ENCODE measurements around the gene FICD.
A peak's percentile ranks its signal among the peaks of the same experiment; 100 is the strongest.

The FICD gene

DNA sequence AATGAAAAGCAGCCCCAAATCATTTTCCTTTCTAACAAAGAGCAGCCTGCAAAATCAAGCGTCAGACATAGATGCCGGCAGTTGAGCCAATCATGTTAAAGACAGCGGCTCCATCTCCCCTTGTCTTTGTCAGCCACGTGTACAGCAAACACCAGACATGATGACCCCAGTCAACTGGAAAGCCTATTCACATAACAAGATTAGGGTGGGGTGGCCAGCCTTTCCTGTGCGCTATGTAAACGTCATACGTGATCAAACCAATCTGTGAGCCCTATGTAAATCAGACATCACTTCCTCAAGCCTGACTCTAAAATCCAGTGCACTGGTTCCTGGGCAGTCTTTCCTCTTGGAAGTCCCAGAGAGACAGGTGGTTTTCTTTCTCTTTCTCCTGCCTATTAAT lies 9.9 kb upstream of the FICD start:
- DNase-seq = no peak

DNA sequence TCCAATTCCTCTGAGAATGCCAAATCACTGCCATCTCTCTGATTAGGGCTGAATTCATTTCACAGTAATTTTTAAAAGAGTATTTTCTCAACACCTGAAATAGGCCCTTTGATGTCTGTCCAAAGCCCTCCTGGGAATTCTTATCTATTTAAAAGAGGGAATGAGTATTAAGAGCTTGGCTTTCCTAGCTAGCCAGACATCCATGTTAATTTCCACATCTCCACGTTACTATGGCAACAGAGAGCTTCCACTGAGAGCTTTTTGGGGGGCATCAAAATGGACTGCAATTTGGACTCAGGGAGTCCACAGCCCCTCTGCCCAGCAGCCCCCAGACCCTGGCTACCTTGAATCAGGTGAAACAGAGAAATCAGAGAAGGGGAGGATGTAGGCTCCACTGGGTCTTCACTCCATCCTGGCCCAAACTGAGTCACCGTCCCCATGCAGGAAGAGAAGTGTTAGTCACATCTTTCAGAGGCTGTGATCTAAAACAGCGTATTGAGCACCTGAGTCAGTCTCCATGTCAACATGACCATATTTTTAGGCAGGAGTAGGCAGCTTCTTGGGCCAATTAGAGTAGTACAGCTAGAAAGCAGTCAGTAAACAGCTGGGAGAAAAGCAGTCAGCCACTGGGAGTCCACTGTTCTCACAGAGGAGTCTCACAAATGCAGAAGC lies 7.0 kb upstream of the FICD start:
- no peak for DNase-seq

DNA sequence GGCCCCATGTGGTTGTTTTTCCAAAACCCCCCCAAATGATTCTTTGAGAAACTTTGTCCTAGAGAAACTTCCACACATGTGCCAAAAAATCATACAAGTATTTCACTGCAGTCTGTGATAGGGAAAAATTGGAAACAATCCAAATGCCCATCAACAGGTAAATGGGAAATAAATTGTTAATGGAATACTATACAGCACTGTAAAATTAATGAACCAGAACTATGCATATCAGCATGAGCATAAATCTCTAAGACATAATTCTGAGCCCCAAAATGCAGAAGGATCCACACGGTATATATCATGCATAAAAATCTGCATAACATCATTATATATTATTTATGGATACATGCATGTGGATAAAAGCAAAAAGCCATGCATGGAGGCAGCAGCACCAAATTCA lies 5.3 kb upstream of the FICD start:
- DNase-seq = no peak

DNA sequence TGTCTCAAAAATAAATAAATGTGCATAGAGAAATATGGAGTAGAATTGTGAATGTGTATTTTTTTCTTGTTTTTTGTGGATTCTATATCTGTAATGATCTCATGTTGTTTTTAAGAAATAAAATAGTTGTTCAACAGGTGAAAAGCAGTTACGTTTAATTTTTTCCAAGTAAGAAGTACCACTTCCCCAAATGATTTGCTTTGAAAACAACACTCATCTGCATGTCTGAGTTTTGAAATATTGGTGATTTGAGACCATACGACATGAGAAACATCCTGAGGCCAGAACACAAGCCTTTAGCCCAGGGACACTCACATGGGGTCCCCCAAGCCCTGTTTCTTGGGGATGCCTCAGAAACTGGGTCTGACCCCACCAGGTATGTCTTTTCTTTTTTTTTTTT lies 4.2 kb upstream of the FICD start:
- DNase-seq = no peak

DNA sequence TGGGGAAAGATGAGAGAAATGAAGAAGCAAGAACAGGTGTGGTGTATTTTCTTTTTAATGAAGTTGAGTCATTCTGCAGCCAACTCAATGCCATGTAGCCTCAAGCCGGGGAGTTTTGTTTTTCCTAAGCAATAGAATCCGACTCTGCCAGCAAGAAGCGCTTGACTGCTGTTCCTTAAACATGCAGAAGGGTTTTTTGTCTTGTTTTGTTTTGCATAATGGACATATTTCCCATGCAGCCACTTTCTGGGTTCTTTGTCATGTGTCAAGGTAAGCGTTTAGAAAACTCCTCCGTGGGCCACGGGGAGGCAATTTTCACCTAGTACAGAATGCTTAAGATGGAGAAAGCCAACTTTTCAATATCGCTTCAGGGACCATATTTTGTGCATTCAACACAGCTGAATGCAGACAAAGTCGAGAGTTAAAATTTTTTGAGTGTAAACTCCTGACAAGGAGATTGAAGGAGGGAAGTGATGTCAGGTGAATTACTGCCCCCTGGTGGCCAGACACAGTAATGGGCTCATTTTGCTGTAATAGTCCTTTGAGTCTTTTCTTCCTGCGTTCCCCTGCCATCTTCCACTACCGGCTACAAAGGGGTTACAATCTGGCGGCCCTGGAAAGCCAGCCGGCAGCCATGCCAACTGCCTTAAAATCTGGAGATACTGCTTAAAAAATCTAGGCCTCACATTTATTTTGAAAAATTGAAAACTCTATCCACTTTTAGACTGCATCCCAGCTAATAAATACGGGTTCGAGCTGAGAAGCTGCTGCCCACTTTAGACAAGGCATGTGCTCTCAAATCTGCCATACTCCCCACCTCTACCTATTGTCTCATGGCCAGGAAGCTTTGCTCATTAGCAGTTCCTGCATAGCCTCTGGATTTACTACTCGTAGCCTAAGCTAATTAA lies 3.2 kb upstream of the FICD start:
- peak; percentile 84 for DNase-seq

DNA sequence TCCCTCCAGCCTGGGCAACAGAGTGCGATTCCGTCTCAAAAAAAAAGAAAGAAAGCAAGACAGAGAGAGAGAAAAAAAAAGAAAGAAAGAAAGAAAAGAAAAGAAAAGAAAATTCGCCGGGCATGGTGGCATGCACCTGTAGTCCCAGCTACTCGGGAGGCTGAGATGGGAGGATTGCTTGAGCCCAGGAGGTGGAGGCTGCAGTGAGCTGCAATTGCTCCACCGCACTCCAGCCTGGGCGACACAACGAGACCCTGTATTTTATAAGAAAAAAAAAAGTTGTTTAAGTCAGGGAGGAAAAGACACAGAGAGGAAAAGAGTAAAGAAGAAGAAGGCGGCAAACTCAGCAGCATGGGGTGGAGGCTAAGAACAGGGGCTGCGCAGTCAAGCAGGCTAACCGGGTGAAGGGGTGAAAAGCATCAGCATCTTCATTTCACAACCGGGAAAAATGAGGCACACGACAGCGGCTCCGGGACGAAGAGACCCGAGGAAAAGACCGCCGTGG lies 557 bp upstream of the FICD start:
- DNase-seq = no peak

DNA sequence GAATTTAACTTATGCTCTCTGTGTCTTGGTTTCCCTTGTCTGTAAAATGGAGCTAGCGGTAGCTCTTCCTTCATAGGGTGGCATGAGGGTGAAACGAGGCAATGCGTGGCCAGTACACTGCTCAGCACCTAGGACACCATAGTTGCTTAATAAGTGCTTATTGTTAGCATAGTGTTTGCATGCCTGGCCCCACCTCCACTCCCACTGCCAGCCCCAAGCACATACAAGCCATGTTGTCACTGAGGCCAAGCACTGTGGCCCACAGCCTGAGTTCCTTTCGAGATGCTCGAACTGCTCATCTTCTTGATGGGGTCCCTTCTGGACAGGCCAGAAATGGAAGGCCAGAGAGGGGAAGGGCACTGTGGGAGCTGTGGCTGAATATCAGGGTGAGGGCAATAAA lies 839 bp downstream of the FICD start:
- DNase-seq = no peak

DNA sequence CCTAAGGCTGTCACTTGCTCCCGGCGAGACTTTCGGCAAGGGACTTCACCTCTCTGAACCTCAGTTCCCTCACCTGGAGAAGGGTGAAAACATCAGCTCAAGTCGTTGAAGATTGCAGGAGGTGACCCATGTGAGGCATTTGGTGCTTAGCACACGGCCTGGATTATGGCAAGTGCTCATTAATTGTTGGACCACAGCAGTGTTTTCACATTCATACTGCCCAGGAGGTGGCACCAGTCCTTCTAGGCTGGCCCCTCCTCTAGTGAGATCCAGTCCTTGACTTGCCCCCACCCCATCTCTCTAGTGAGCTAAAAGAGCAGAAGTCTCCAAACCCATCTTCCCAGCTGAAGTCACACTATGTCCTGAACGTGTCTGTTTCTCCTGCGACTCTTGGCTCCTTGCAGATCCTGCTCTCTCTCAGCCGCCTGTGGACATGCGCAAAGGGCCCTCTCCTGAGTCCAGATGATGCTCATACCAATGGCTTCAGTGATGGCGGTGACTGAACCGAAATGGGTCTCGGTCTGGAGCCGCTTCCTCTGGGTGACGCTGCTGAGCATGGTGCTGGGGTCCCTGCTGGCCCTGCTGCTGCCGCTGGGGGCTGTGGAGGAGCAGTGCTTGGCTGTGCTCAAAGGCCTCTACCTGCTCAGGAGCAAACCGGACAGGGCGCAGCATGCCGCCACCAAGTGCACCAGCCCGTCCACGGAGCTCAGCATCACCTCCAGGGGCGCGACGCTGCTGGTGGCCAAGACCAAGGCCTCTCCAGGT lies 1.6 kb downstream of the FICD start:
- no peak for DNase-seq

DNA sequence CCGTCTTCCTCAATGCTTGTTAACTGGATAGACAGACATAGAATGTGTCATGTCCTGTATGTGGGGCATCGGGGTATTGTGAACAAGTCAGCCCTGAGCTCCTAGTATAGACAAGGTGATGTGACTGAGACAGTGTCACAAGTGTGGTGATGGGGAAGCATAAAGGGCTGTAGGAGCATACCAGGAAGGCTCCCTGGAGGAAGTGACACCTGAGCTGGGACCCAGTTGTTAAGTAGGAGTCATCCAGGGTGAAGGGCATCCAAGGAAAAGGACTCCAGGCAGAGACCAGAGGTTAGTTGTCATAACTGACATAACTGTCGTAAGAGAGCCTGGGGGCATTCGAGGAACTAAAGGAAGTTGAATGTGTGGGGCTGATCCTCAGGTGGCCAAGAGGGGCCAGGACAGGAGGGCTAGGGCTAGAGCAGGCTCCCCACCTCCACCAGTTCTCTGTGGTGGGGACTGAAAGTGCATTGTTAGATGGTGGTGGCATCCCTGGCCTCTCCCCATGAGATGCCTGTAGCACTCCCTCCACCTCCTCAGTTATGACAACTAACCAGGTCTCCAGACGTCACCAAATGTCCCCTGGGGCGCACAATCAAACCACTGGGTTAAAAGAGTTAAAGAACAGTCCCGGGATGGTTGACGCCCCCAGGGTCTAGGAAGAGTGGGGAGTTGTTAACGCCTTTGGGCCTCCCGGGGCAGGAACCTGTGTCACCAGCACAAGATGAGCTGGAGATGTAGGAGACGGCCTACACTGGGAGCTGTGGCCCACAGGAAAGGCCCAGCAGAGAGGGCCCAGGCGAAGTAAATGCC lies 2.4 kb downstream of the FICD start:
- DNase-seq = no peak

DNA sequence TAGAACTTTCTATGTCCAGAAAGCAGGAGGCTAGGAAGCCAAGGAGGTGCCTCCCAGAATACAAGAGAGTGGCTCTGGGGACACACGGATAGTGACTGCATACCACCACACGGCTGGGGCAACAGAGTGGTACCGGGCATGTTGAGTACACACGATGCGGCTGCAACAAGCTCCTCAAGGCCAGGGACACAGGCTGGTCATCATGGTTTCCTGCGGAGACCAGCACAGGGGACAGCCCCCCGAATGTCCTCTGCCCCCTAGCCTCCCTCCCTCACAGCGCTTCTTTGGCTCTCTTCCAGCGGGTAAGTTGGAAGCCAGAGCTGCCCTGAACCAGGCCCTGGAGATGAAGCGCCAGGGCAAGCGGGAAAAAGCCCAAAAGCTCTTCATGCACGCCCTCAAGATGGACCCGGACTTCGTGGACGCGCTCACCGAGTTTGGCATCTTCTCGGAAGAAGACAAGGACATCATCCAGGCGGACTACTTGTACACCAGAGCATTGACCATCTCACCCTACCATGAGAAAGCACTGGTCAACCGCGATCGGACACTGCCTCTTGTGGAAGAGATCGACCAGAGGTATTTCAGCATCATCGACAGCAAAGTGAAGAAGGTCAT lies 3.1 kb downstream of the FICD start:
- no peak for DNase-seq

DNA sequence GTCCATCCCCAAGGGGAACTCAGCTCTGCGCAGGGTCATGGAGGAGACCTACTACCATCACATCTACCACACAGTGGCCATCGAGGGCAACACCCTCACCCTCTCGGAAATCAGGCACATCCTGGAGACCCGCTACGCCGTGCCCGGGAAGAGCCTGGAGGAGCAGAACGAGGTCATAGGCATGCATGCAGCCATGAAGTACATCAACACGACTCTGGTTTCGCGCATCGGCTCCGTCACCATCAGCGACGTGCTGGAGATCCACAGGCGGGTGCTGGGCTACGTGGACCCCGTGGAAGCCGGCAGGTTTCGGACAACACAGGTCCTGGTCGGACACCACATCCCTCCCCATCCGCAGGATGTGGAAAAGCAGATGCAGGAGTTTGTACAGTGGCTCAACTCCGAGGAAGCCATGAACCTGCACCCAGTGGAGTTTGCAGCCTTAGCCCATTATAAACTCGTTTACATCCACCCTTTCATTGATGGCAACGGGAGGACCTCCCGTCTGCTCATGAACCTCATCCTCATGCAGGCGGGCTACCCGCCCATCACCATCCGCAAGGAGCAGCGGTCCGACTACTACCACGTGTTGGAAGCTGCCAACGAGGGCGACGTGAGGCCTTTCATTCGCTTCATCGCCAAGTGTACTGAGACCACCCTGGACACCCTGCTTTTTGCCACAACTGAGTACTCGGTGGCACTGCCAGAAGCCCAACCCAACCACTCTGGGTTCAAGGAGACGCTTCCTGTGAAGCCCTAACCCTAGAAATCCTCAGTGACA lies 3.8 kb downstream of the FICD start:
- DNase-seq = no peak

DNA sequence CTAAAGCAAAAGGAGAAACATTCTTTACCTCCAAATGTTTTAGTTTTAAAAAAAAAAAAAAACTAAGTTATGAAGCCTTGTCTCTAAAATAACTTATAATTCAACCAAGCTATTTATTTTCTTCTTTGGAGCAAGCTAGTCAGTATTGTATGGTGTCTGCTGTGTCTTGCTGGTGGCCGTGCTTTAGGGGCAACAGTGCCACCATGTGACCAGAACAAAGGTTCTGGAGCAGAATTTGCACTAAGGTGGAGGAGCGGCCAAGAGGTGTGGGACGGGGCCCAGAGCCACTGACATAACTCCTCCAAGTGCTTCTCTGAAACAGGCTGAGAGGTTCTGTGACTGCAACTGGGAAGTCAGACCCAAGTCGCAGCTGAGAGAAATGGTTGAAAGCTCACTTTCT lies 4.5 kb downstream of the FICD start:
- DNase-seq = no peak

DNA sequence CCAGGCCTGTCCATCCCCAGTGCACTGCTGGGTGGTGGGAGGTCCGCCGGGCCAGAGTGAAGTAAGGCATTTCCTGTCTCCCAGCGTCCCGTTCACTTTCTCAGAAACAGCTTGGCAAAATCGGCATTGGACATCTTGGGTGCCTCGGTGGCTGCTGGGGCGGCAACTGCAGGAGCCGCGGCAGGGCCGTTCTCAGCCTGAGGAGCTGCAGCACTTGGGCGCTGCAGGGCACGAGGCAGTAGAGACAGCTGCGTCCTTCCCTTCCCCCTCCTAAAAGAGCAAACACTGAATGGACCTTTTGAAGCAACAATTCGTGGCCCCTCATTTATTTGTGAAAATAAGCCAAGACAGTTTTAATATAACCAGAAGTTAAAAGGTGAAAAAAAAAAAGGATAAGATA lies 8.3 kb downstream of the FICD start:
- DNase-seq = no peak

DNA sequence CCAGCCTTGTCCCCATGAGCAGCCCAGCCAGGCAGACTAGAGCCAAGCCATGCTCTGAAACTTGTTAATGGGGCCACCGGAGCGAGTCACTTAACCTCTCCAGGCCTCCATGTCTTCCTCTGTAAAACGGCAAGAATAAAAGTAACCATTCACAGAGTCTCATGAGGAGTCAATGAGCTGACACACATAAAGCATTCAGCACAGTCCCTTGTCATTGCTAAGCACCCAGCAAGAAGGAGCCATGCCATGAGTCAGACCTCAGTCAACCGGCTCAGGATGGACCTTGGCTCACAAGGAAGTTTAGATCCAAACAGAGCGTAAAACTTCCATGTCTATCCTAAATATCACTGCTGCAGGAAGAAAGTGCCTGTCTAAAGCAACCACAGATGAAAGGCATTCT lies 10.6 kb downstream of the FICD start:
- DNase-seq = no peak

DNA sequence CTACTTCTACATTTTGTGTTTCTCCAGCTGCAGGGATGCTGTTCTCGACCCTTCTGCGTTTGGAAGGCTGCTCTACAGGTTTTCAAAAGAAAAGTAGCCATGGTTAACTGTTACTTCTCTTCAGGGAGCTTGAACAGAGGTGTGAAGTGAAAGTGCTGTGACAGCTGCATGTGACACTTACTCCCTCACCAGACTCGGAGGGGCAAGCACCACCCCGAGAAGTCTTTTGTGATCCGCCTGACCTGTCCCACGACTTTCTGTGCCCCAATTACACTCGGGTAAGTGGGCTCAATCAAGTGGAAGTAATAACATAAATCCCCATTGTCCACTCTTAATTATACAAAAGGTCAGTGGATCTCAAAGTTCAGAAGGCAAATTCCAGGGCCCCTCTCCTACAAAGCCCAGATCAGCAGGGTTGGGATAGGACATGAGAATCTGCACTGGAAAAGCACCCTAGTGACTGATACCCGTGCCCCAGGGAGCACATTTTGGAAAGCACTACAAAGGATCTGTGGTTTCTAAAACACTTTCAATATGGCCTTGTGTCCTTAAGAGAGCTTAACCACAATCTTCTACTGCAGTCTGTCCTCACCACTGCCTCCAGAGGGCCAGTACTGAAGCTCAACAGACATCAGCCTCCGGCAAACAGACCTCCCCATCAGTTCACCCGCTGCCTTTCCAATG lies 11.5 kb downstream of the FICD start:
- no peak for DNase-seq

DNA sequence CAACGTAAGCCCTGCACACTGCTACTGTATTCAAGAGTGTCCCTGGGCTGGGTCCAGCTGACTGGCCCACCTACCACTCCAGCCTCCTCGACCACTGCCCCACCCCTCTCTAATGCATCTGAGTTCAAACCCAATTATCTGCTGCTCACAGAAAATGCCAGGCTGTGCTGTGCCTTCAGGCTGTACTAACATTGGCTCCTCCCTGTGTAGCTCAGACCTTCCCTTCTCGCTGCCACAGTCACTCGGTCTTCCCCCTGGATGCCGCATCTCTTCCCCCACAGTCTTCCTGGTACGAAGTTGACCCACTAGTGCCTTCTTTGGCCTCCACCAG lies 12.1 kb downstream of the FICD start:
- no peak for DNase-seq

DNA sequence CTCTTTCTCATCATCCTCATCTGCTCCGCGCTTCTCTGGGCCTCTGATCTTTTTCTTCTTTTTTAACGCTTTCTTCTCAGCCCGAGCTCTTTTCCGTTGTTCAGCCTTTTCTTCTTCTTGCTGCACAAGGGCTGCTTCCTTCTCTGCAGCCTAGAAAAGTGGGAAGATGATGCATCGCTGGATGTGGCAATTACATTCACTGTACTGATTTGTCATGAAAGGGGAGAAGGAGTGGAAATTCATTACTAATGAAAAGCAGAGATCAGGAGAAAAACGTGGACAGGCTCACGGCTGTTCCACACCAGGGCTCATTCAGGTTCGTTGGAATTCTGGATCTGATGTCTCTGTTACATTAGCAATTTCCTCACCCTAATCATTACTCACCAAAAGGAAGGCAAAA lies 15.1 kb downstream of the FICD start:
- no peak for DNase-seq

DNA sequence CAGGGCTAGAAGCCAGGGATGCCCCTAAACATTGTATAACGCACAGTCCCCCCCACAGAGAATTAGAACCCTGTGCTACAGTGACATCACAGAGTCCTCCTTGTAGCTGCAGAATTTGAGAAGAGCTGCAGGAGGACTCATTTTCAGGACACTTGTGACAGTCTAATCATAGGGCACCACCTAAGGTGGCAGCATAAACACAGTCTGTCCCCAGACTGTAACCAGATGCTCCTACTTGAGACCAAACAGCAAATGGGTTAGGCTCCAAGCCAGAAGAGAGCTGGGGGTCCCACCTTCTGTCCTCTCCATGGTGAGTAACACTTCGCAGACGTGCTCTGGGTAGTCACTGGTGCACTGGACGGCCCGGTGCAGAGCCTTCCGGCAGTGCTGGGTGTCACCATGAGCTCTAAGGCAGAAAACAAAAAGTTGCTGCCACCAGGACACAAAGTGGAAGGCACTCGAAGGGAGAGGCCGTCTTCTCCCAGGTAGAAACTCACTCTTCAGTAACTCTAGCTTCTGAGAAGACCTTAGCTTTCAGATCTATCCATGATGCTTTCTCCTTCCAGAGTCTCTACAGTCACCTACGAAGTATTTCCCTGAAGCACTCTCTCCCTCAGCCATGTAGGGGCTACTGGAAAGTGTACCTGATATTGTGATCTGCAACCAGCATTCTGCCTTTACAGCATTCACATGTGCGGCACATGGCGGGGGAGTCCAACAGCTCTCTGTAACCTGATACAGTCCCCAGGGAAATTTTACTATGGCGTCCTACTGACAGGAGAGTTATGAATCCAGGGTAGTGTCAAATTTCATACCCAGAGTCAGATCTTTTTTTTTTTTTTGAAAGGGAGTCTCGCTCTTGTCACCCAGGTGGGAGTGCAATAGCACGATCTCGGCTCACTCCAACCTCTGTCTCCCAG lies 17.1 kb downstream of the FICD start:
- no peak for DNase-seq

DNA sequence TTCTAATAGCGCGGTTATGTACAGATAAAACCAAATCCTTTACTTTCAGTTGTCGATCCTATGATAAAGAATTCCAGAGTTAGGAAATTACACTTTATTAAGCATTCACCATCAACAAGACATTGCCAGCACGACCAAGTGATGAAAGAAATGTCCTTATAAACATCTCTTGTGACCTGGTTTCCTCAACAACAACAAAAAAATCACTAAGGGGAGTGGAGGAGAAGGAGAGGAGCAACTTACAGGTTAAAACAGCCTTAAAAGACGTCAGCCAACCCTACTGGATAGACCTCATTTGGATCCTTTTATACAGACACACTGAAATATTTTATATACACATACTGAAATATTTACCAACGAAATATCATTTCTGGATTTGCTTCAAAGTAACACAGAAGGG lies 23.1 kb downstream of the FICD start:
- DNase-seq = no peak

All from stimulated activated CD4-positive, alpha-beta T cell treated with anti-CD3 and anti-CD28 coated beads, Interleukin-4, amount 100 ng/mL, for 24 hours (primary cell).